RCC 7860 (cell line): Measurements from ENCODE around the gene BAG1.

Experiments
- DNase-seq: peaks from one replicate; pipeline ENCODE4 v3.0.0-alpha.2; 2015; ENCODE audit warnings: low spot score
- FAIRE-seq: peaks from 2 replicates; lab custom pipeline; 2012; peaks lifted over from hg19 to GRCh38; lab: Jason Lieb, UNC

Gene BAG1

DNA sequence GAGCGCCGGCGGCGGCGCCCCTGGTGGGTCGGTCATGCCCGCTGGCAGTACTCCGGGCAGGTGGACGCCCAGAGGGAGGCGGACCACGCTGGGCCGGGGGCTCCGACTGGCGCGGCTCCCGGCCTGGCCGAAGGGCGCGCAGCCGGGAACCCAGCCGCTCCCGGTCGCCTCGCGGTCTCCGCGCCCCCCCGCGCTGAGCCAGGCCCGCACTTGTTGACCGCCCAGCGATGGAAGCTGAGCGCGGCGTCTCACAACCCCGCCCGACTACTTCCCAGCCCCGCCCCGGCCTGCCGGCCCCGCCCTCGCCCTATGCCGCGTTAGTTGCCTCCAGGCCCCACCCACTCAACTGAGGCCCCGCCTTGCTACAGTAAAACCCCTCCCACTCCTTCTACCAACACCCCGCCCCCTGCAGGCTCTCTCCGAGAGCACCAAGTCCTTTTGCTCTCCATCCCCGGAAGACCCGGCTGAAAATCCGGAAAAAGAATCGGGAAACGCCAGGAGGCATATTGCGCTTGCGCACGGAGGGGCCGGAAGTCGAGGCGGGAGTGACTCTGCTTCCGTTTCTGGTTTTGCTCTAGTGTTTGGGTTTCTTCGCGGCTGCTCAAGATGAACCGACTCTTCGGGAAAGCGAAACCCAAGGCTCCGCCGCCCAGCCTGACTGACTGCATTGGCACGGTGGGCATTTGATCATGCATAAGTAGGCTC, at the start of gene BAG1, which contains the start of gene CHMP5:
BAG1 (minus strand) TSS at position 236 of the 705 bp plus-strand sequence.
CHMP5 (plus strand) TSS at position 577 of the 705 bp plus-strand sequence; CDS start at position 607, 30 bp downstream.
- DNase-seq (peak; percentile 97), FAIRE-seq (peak; percentile 83)

DNA sequence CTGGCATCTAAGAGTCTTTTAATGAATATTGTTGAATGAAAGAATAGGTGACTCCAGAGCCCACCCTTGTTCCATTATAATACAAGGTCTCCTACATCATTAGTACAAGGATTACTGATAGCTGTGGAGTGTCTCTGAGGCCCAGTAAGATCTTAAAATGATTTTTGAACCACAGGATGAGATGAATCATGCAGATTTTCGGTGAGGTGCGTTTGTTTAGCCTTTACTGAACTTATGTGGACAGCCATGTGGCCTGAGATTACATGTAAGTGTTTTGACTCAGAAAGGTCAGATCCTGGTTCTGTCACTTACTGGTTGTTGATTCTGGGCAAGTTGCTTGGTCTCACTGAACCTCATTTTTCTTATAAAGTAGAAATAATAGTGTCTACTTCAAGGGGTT, 47.4 kb upstream of the BAG1 start:
- DNase-seq = no peak
- no peak for FAIRE-seq

DNA sequence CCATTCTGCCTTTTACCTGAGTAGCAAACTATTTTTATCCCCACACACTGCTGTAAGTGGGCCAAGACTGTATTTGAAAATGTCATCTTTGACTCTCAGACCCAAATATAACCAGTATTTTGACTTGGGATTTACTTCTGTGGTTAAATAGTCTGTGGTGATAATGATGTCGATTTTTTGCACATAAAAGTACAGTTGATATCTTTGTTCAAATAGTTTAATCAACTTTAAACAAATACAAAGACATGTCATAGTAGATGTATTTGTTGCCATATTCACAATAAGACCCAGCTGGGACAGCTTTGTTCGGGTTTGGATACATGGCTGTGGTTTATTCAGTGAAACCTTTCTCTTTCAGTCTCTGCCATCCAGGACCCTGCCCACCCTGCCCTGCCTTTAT, 46.2 kb upstream of the BAG1 start:
- FAIRE-seq (no peak), DNase-seq (no peak)

DNA sequence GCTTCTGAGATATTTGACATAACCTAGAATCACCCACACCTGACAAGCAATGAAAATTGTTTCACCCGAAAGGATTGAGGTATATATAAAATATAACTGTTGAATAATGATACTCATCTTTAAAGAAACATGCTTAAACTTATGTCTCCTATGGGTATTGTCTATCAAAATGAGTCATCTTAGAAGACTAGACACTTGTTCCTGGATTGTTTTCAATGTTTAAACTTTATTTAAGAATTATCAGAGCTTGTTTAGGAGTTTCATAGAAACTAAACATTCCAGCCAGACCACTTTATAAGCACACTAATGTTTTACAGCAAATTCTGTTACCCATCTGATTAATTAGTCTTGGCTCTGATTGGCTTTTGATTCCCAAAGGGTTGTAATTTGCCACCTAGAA, 45.4 kb upstream of the BAG1 start:
- FAIRE-seq = no peak
- DNase-seq = no peak

DNA sequence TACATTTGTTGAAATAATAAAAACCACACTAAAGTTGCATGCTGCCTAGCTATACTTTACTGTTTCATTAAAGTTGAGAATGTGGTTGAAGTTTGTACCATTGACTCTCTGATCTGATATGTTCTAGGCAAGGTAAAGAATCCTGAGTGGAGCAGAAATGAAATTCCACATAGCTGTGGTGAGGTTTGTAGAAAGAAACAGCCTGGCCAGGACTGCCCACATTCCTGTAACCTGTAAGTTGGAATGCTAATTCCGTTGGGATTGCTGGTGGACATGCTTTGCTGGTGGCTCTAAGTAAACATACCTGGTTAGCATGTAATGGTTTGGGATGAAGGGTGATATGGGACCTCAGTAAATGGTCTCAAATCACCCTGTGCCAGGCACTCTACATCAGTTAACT, 42.6 kb upstream of the BAG1 start:
- FAIRE-seq (no peak), DNase-seq (no peak)

DNA sequence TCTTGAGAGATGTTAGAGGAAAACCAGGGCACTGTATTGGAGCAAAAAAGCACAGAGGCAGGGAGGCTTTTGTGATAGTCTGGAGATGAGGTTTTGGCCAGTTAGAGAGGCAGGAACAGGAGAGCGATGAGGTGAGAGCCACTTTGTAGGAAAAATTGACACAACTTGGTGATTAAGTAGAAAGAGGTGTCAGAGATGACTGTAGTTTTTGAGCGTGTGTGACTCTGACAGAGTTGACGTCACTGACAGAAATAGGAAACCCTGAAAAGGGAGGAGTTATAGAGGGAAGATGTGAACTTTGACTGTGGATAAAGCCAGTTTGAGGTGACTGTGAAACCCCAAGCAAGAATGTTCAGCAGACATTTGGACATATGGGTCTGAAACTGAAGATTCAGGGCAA, 41.5 kb upstream of the BAG1 start:
- FAIRE-seq (no peak), DNase-seq (no peak)

DNA sequence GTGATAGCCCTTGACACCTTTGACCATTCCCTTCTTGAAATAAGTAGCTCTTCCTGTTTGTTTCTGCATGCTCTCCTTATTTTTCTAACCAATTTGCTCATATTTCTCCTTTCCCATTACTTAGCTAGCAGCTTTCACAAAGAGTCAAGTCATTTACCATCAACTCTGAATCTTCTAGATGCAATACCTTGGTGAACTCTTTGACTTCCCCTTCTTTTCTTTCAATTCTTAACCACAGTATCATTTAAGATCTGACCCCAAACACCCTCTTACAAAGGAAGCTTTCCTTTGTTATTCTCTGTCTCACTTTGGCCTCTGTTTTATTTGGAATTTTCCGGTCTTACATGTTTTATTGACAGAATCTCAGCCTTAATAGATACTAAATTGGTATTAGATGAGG, 39.9 kb upstream of the BAG1 start:
- FAIRE-seq = no peak
- DNase-seq = no peak

DNA sequence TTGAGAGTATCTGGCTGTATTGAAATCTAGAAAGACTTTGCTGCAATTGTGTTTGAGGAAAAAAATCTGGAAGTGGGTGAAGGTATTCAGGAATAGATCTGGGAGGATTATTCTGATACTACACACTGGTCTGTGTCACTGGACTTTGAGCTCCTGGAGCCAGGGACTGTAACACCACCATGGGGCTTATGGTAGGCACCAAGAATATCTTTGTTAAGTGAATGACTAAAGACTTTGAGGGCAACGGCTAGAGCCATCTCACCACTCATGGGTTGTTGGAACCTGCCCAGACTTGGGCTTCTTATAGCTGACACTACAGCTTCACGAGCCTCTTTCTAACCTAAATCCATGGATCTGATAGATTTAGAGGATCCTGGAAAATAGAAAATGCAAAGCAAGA, 36.0 kb upstream of the BAG1 start:
- DNase-seq (no peak), FAIRE-seq (no peak)

DNA sequence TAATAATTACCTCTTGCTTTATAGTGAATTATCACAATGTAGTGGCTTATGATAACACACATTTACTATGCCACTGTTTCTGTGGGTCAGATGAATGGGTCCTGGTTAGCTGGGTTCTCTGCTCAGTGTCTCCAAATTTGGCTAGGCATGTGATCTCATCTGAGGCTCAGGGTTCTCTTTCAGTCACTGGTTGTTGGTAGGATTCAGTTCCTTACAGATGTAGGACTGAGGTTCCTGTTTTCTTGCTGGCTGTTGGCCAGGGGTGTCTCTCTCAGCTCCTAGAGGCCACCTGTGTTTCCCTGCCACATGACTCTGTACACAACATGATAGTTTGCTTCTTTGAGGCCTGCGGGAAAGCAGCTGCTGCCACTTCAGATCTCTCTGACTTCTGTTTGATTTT, 32.9 kb upstream of the BAG1 start:
- no peak for DNase-seq
- no peak for FAIRE-seq

DNA sequence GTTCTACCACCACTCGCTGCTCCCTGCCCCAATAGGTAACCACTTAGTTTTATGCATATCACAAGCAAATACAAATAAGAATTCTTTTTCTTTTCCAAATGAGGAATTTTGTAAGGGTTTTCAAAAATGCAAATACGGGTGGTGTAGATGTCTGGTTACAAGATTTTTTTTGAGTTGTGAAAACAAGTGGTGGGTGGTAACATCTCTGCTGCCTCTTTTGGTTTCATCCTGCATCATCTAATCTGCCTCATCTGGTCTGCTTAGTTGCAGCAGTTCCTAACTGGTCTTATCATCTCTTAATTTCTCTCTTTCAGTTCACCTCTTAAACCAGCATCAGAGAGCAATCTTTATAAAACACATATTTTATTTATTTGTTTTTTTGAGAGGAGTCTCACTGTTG, 31.1 kb upstream of the BAG1 start:
- no peak for FAIRE-seq
- no peak for DNase-seq

DNA sequence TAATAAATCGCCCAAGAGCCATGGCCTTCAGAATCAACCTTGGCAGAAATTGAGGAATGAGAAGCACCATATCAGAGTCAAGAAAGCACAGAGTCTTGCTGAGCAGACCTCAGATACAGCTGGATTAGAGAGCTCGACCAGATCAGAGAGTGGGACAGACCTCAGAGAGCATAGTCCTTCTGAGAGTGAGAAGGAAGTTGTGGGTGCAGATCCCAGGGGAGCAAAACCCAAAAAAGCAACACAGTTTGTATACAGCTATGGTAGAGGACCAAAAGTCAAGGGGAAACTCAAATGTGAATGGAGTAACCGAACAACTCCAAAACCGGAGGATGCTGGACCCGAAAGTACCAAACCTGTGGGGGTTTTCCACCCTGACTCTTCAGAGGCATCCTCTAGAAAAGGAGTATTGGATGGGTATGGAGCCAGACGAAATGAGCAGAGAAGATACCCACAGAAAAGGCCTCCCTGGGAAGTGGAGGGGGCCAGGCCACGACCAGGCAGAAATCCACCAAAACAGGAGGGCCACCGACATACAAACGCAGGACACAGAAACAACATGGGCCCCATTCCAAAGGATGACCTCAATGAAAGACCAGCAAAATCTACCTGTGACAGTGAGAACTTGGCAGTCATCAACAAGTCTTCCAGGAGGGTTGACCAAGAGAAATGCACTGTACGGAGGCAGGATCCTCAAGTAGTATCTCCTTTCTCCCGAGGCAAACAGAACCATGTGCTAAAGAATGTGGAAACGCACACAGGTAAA, 30.3 kb upstream of the BAG1 start:
- FAIRE-seq = no peak

DNA sequence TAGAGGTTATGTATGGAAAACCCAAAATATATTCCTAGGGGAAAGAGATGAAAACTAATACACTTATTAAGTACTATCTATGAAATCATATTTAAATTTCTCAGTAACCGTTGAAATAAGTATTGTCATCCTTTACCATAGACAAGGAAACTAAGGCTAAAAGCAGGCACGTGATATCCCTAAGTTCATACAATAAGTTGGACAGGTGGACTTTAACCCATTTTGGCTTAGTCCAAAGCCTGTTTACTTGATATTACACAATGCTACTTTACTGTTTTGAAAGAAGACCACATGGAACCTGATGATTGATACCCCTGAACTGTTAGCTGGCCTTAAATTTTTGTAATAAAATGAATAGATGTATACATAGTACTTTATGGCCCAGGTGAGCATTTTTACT, 29.3 kb upstream of the BAG1 start:
- DNase-seq = no peak
- FAIRE-seq = no peak

More for the DNA sequence above, 30.3 kb upstream of the BAG1 start:
- DNase-seq = no peak

DNA sequence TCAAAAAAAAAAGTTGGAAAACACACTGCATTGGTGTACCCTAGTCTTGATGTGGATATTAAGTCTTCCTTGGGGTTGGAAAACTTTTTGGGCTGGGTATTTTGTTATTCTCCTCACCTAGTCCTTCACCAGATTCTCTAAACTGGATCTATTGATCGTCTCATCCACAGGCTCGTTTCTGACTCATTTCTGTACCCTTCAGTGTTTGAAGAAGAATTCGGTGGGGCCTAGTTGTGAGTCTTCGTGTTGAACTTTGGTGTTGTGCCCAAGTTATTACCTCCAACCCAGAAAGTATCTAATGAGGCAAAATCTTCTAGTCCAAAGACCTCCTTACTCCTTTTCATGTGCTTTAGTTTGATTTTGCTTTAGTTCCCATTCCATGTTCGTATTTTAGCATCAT, 27.4 kb upstream of the BAG1 start:
- DNase-seq (no peak), FAIRE-seq (no peak)

DNA sequence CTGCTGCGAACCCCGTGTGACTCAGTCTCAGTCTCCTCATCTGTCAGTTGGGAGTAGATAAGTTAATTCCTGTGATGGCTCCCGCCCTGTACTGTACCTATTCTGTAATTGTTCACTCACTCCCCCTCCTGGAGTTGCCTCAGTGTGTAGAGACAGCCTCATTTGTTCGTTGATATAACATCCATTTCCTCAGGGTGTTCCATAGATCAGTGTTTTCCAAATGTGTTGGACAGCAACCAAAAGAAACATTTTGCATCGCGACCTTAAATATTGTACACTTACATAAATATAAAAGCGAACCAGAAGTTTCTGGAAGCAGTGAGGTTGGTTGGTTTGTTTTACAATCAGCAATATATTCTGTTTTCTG, 26.5 kb upstream of the BAG1 start:
- no peak for FAIRE-seq

DNA sequence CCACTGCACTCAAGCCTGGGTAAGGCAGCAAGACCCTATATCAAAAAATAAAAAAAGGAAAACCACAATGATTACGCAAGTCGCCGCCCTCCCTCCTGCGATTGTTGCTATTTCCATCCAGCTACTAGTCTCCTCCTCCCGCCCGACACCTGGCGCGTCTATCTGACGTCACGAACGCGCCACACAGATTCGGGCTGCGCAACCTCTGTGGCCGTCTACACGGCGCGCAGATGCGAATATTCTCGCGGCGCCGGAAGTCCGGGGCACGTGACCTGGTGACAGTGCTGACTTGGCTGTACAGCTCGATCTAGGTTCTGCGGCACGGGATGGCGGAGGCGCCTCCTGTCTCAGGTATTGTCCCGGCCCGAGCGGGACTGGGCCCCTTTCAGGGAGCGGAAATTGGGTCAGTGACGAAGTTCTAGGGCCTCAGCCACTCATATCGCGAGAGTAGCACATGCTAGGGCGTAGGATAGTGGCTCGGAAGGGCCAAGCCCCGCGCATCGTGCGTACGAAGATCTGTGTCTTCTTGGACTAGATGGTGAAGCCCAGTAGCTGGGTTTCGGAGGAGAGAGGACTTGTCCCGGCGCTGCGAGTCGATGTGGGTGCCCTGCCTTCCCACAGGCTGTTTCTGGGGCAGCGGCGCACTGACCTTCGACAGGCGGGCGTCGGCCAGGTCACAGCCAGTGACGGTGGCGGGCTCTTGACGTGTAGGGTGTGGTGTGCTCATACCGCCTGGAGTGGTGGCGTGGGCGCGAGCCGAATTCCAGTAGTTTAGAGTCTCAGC, 25.9 kb upstream of the BAG1 start, which contains the start of gene NFX1:
NFX1 (plus strand) TSS at position 270 of the 784 bp plus-strand sequence; CDS start at position 327, 57 bp downstream.
- FAIRE-seq = peak; percentile 74
- peak; percentile 90 for DNase-seq

More for the DNA sequence above, 26.5 kb upstream of the BAG1 start:
- no peak for DNase-seq

DNA sequence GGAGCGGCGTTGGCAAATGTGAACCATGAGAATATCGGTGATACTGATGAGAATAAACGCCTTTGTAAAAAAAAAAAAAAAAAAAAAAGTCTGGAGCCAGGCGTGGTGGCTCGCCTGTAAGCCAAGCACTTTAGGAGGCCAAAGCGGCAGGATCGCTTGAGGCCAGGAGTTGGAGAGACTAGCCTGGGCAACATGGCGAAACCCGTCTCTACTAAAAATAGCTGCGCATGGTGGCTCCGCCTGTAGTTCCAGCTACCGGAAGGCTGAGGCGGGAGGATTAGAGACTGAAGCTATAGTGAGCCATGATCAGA, 25.4 kb upstream of the BAG1 start:
- no peak for DNase-seq
- FAIRE-seq = no peak

DNA sequence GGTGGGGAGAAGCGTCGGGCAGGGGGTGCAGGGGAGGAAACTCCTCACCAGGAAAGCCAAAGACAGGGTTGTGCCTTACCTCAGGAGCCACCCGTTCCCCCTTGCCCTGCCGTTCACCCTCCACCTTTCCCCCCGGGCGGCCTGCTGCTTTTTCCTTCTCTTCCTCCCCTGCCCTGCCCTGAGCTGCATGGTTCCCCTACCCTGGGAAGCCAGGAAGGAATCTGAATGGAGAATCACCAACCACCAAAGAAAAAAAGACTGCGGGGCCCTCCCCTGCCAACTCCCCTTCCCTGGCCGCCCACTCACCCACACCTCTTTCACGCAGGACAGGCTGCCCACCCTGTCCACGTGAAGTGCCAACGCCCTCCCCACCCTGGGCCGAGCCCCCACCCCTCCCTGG, 25.0 kb upstream of the BAG1 start:
- DNase-seq (no peak), FAIRE-seq (no peak)

DNA sequence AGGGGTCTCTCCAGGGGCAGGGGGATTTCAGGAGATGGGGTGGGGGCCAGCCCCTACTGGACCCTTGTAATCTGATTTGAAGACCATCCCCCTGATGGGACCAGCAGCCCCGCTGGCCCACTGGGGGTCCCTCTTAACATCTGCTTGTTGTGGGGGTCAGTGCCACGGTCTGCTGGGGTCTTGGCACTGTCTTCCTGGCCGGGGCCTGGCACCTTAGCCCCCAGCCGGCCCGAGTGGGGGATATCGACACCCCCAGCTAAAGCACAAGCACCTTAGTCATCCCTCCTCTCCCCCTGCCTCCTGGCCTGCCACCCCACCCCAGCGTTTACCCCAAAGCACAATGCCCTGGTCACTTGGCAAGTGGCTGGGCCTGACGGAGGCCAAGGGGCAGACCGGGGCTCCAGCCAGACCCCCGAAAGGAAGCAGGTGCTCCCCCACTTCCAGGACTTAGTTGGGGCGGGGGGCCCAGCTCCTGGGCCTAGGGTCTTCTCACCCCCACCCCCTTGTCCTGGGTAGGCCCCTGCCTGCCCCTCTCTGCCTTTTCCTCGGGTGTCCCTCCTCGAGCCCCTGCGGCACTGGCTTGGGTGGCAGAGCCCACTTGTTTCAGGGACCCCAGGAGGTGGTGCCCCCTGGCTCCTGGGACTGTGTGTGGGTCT, 24.4 kb upstream of the BAG1 start:
- DNase-seq (no peak), FAIRE-seq (no peak)

DNA sequence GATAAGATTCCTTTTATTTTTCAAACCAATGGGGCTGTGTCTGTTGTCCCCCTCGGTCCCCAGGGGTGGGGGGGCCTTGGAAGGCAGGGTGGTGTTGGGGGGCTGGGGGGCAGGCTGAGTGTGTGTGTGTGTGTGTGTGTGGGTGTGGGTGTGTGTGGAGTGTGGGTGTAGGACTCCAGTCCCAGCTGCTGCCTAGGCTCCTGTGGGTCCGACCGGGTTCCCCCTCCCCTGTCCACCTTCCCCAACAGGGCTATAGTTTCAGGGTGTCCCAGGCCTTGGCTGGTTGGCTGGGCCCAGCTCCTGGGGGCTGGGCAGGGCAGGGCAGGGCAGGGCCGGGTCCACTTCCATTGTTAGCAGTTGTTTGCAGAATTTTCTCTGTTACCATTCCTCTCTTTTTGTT, 23.7 kb upstream of the BAG1 start:
- no peak for FAIRE-seq
- no peak for DNase-seq

DNA sequence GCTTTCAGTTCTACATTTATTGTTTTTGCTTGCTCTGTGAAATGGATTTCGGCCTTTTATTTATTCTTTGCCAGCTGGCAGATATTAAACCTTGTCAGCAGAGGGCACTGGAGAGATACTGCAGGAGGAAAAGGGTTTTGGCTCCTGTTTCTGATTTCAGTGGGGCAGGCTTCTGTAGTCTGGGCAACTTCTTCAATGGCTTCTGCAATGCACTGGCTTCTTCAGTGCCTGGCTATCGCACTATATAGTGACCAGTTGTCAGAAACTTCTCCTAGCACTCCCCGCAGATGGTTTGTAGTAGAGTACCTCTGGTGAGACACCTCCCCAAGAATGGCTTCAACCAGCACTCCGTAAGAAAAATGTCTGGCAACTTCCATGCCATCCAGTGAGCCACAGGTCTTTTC, 22.6 kb upstream of the BAG1 start:
- DNase-seq (peak; percentile 42), FAIRE-seq (peak; percentile 45)

DNA sequence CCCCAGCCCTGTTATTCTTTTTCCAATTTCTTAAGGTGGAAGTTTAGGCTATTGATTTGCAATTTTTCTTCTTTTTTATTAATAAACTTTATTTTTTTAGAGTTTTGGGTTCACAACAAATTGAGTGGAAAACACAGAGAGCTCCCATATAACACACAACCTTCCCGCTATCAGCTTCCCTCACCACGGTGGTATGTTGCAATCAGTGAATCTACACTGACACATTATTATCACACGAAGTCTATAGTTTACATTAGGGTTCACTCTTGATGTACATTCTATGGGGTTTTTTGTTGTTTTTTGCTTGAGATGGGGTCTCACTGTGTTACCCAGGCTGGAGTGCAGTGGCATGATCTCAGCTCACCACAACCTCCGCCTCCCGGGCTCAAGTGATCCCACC, 21.0 kb upstream of the BAG1 start:
- DNase-seq (no peak), FAIRE-seq (no peak)
